Peyer's patch (tissue), 4 donors: ENCODE measurements around the gene SH3GL1. TPM values are rescaled to one million over a fixed set of nuclear protein-coding genes. Genes with fewer than 3 reads are reported as not detected.
A peak's percentile ranks its signal among the peaks of the same experiment; 100 is the strongest.

Experiments used
- DNase-seq, 3 donors: peaks; one replicate each; pipeline ENCODE4 v3.0.0-alpha.2; 2017 to 2019
- H3K27ac ChIP-seq, 4 donors: fragments of 200-600 bp; sonication (generic); one replicate each; pipeline ENCODE4 v1.5.1; 2016 to 2019
- H3K27me3 ChIP-seq, 2 donors: fragments of 200-600 bp; sonication (generic); one replicate each; pipeline ENCODE4 v1.5.1; 2019
- H3K36me3 ChIP-seq, 3 donors: fragments of 200-600 bp; sonication (generic); one replicate each; pipeline ENCODE4 v1.5.1; 2016 to 2019
- H3K4me1 ChIP-seq, 4 donors: fragments of 200-600 bp; sonication (generic); one replicate each; pipeline ENCODE4 v1.5.1; 2016 to 2019
- H3K4me3 ChIP-seq, 4 donors: fragments of 200-600 bp; sonication (generic); 1 replicate in 3 of 4; 2 replicates in 1 of 4; pipeline ENCODE4 v1.5.1; 2016 to 2019; ENCODE audit warnings: mild to moderate bottlenecking in 1 of 4
- H3K9me3 ChIP-seq, 4 donors: fragments of 200-600 bp; sonication (generic); one replicate each; pipeline ENCODE4 v1.5.1; 2016 to 2019; ENCODE audit warnings: mild to moderate bottlenecking in 1 of 4
- CTCF ChIP-seq, 6 experiments: fragments of 450-650 bp in 4 of 6; fragments of 200-600 bp in 2 of 6; sonication (generic) in 1 of 6; IDR thresholded peaks; one replicate each; pipeline ENCODE4 v1.5.1; 2017 to 2019; ENCODE audit warnings: antibody characterized with exemption in 6 of 6, mild to moderate bottlenecking in 3 of 6, moderate library complexity in 1 of 6
- POLR2A ChIP-seq, 2 donors: fragments of 450-650 bp; IDR thresholded peaks; one replicate each; pipeline ENCODE4 v1.5.1; 2017; ENCODE audit warnings: antibody characterized with exemption in 2 of 2, mild to moderate bottlenecking in 2 of 2, moderate library complexity in 2 of 2
- total RNA-seq, 4 donors: library from RNA; depleted of rRNA; stranded (reverse); fragments of >200 nt; gene quantifications; one replicate each; pipeline ENCODE4 v1.1.0, GENCODE V29; 2016

The SH3GL1 gene
- total RNA-seq, 4 donors from 2014 or later = 69.3 to 102 (median 73.9) TPM

DNA sequence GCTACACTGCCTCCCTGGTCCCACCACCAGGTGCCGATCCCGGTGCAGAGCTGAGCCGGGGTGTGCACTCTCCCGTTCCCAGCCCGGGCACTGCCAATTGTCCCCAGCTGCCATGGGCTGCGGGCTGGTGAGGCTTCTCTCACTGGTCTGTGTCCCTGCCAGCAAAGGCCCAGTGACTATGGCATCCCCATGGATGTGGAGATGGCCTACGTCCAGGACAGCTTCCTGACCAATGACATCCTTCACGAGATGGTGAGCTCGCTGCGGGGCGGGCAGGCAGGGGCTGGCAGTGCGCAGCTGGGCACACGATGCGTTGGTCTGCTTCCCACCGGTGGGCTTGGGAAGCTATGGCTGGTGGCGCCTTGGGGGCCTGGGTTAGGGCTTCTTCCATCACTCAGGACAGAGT is 42.4 kb downstream of the SH3GL1 start:
- no peaks in the 10 kb centered on the region for H3K27me3 ChIP-seq
- no peaks in the 10 kb centered on the region for H3K4me1 ChIP-seq
- TF ChIP-seq CTCF (IDR thresholded peaks at IDR 0.05) = no peak
- TF ChIP-seq POLR2A (IDR thresholded peaks at IDR 0.05) = no peak
- H3K4me3 ChIP-seq = no peak overlapping the region
- H3K36me3 ChIP-seq = peaks cover 0 to 69% (median 0%) of the 10 kb centered on the region in 3 donors
- H3K9me3 ChIP-seq = no peaks in the 10 kb centered on the region
- no peak overlapping the region for H3K27ac ChIP-seq
- no peak for DNase-seq

DNA sequence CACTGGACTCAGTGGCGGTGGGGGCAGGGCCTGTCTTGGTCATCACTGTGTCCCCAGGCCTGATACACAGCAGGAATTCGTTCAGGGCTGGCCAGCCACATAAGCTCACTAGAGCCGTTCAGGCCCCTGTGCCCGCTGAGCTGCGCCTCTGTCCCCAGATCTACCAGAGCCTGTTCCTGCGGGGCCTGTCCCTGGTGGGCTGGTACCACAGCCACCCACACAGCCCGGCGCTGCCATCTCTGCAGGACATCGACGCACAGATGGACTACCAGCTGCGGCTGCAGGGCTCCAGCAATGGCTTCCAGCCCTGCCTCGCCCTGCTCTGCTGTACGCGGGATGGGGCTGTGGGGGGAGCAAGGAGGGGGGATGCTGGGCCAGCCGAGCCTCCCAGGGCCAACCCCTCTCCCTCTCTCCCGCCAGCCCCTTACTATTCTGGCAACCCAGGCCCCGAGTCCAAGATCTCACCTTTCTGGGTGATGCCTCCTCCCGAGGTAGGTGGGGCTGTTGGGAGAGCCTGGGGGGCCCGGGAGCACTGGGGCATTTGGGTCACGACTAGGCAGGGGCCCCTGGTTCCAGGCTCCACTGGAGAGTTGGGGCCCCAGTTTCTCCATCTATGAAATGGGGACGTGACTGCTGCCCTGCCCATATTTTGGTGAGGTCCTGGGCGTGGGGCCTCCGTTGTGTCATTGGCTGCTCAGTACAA is 43.1 kb downstream of the SH3GL1 start:
- no peaks in the 10 kb centered on the region for H3K27me3 ChIP-seq
- no peaks in the 10 kb centered on the region for H3K9me3 ChIP-seq
- no peak for DNase-seq
- H3K36me3 ChIP-seq = peaks cover 0 to 62% (median 0%) of the 10 kb centered on the region in 3 donors
- no peaks in the 10 kb centered on the region for H3K4me1 ChIP-seq
- H3K4me3 ChIP-seq = no peak overlapping the region
- TF ChIP-seq CTCF (IDR thresholded peaks at IDR 0.05) (no peak), POLR2A (IDR thresholded peaks at IDR 0.05) (no peak)
- no peak overlapping the region for H3K27ac ChIP-seq

DNA sequence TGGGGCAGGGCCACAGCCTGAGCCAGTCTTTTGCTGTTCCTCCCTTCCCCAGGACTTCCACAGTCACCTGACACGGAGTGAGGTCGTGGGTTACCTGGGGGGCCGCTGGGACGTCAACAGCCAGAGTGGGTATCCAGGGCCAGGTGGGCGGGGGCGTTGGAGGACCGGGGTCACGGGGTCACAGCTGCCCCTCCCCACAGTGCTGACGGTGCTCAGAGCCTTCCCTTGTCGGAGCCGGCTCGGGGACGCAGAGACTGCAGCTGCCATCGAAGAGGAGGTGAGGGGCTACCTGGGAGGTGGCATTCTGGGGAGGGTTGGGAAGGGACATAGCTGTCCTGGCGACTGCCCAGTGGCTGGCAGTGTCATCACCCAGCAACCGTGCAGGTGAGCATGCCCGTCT is 45.5 kb downstream of the SH3GL1 start:
- H3K27me3 ChIP-seq = no peaks in the 10 kb centered on the region
- no peak overlapping the region for H3K27ac ChIP-seq
- TF ChIP-seq CTCF (IDR thresholded peaks at IDR 0.05) = no peak
- TF ChIP-seq POLR2A (IDR thresholded peaks at IDR 0.05) = no peak
- no peaks in the 10 kb centered on the region for H3K9me3 ChIP-seq
- no peaks in the 10 kb centered on the region for H3K4me1 ChIP-seq
- H3K4me3 ChIP-seq = no peak overlapping the region
- DNase-seq = no peak
- peaks cover 0 to 39% (median 0%) of the 10 kb centered on the region in 3 donors for H3K36me3 ChIP-seq

DNA sequence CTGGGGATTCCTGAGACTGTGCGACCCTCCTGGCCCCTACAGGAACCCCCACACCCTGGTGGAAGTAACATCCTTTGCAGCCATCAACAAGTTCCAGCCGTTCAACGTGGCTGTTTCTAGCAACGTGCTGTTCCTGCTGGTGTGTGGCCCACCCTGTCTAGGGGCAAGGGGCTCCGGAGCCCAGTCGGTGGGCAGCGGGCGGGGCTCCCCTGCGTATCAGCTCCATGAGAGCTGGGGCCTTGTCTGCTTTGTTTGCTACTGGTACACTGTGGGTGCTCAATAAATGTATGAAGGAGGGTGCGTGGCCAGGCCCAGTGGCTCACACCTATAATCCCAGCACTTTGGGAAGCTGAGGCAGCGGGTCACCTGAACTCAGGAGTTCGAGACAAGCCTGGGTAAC is 46.1 kb downstream of the SH3GL1 start:
- Histone ChIP-seq H3K27ac (no peak overlapping the region), H3K9me3 (no peaks in the 10 kb centered on the region), H3K36me3 (peaks cover 0 to 32% (median 0%) of the 10 kb centered on the region in 3 donors), H3K4me1 (no peaks in the 10 kb centered on the region), H3K27me3 (no peaks in the 10 kb centered on the region), H3K4me3 (no peak overlapping the region)
- TF ChIP-seq CTCF (IDR thresholded peaks at IDR 0.05) (no peak), POLR2A (IDR thresholded peaks at IDR 0.05) (no peak)
- no peak for DNase-seq

DNA sequence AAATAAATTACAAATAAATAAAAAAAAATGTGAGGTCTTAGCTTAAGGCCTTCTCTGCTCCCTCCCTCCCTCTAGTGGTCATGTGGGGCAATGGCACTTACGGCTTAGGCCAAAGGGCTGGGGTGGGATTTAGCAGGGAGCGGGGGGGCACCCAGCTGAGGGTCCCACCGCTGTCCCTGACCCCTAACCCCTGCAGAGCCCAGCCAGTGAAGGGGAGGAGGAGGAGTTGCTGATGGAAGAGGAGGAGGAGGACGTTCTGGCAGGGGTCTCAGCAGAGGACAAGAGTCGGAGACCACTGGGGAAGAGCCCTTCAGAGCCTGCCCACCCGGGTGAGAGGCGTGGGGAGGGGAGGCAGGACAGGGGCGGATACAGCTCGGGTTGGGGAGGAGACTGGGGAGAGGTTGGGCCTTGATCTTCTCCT is 47.6 kb downstream of the SH3GL1 start:
- no peak overlapping the region for H3K27ac ChIP-seq
- peak; percentile 29 to 93 (median 71) for TF ChIP-seq CTCF (IDR thresholded peaks at IDR 0.05)
- TF ChIP-seq POLR2A (IDR thresholded peaks at IDR 0.05) = no peak
- no peaks in the 10 kb centered on the region for H3K27me3 ChIP-seq
- peak in 2 of 3 donors; percentile 54 to 78 for DNase-seq
- H3K4me1 ChIP-seq = no peaks in the 10 kb centered on the region
- H3K36me3 ChIP-seq = peaks cover 0 to 34% (median 0%) of the 10 kb centered on the region in 3 donors
- H3K9me3 ChIP-seq = no peaks in the 10 kb centered on the region
- H3K4me3 ChIP-seq = no peak overlapping the region
